Gastrocnemius medialis (tissue), 4 donors: ENCODE measurements around the gene PLRG1. TPM values are rescaled to one million over a fixed set of nuclear protein-coding genes. Genes with fewer than 3 reads are reported as not detected.
A peak's percentile ranks its signal among the peaks of the same experiment; 100 is the strongest.
"Not testable (repeated sequence)": the region's sequence is repeated elsewhere in the genome, so short reads cannot be mapped to it uniquely, and the experiment has no call there.

Experiments used
- ATAC-seq, 2 donors: fragments of 150-250 bp; one replicate each; pipeline ENCODE4 v1.9.1; 2016
- DNase-seq, 2 donors: peaks; one replicate each; pipeline ENCODE4 v3.0.0-alpha.2; 2019
- H3K27ac ChIP-seq, 4 donors: fragments of 200-600 bp; sonication (generic); 1 replicate in 1 of 4; 2 replicates in 3 of 4; pipeline ENCODE4 v1.5.1; 2016 to 2018; ENCODE audit warnings: mild to moderate bottlenecking in 2 of 4, moderate library complexity in 1 of 4
- H3K27me3 ChIP-seq, 3 donors: fragments of 200-600 bp; sonication (generic) in 2 of 3; 1 replicate in 1 of 3; 2 replicates in 2 of 3; pipeline versions ENCODE4 v1.5.1 to v1.6.0; 2016 to 2019; ENCODE audit warnings: mild to moderate bottlenecking in 1 of 3, moderate library complexity in 1 of 3
- H3K36me3 ChIP-seq, 2 donors: fragments of 200-600 bp; sonication (generic) in 1 of 2; one replicate each; pipeline ENCODE4 v1.5.1; 2017 to 2018
- H3K4me1 ChIP-seq, 2 donors: fragments of 200-600 bp; sonication (generic) in 1 of 2; one replicate each; pipeline ENCODE4 v1.5.1; 2016 to 2017; ENCODE audit warnings: mild to moderate bottlenecking in 2 of 2
- H3K4me3 ChIP-seq, 4 donors: fragments of 200-600 bp; sonication (generic) in 3 of 4; 1 replicate in 1 of 4; 2 replicates in 3 of 4; pipeline ENCODE4 v1.5.1; 2016 to 2019; ENCODE audit warnings: mild to moderate bottlenecking in 2 of 4
- H3K9me3 ChIP-seq, 3 donors: fragments of 200-600 bp; sonication (generic) in 2 of 3; 1 replicate in 1 of 3; 2 replicates in 2 of 3; pipeline ENCODE4 v1.5.1; 2016 to 2019
- CTCF ChIP-seq, 5 experiments: fragments of 450-650 bp in 3 of 5; fragments of 200-600 bp in 2 of 5; sonication (generic) in 2 of 5; IDR thresholded peaks in 4 of 5; conservative IDR thresholded peaks in 1 of 5; 1 replicate in 4 of 5; 2 replicates in 1 of 5; pipeline ENCODE4 v1.5.1; 2016 to 2019; ENCODE audit warnings: antibody characterized with exemption in 5 of 5, mild to moderate bottlenecking in 3 of 5, moderate library complexity in 3 of 5
- POLR2A ChIP-seq, 2 donors: fragments of 450-650 bp; IDR thresholded peaks; one replicate each; pipeline ENCODE4 v1.6.1; 2017; ENCODE audit warnings: antibody characterized with exemption in 2 of 2, mild to moderate bottlenecking in 2 of 2, moderate library complexity in 2 of 2
- in situ Hi-C, 4 donors: fragments of 200-750 bp; cut with MboI; loops; one replicate each; pipeline versions ENCODE4 v1.15.0 to v1.8.0; 2017; ENCODE audit warnings: low sequenced_read_pairs in 4 of 4
- intact Hi-C: fragments of 100-400 bp; cut with DNase I; formaldehyde crosslinking; loops from one replicate; pipeline ENCODE4 v1.15.1; 2023; ENCODE audit warnings: low total_unique reads
- total RNA-seq, 4 donors: library from RNA; depleted of rRNA; stranded (reverse); fragments of >200 nt; gene quantifications; one replicate each; pipeline versions ENCODE4 v1.1.0 to v1.2.3, GENCODE V29; 2016

PLRG1 gene
- total RNA-seq = 10 to 100 TPM; 30.7 to 41.3 (median 35.4) TPM

- peaks cover 7 to 23% of the 10 kb centered on the region in 2 donors for H3K36me3 ChIP-seq
- DNase-seq (peak; percentile 90 to 94), ATAC-seq (peak; percentile 95 to 97)
- peak within 1 kb of the TSS; percentile 66 to 97 (median 78) for H3K4me3 ChIP-seq
- H3K4me1 ChIP-seq = peaks cover 13 to 20% of the 10 kb centered on the region in 2 donors
- no peaks in the 10 kb centered on the region for H3K27me3 ChIP-seq
- peak within 1 kb of the TSS; percentile 82 to 84 (median 83) for H3K27ac ChIP-seq
- intact Hi-C loops (loop anchor here (5.0 kb wide), 1 partner anchor 72 kb away; no protein-coding TSS in a partner anchor), in situ Hi-C loops (loop anchor here (5.0 to 25.0 kb wide), 3 partner anchors 812 to 825 kb away; partner anchors contain the start of gene MAP9 (in 2 of the 4))
- no peaks in the 10 kb centered on the region for H3K9me3 ChIP-seq
- TF ChIP-seq CTCF (IDR thresholded peaks at IDR 0.05 in 4 of 5, conservative IDR thresholded peaks at IDR 0.05 in 1 of 5) (peak in 4 of 5 experiments; percentile 17 to 60 (median 48)), POLR2A (IDR thresholded peaks at IDR 0.05) (peak; percentile 56 to 63)
Observed at GRCh38 chr4:154549894-154550790, at the start of gene PLRG1. PLRG1 (minus strand) TSS chr4:154550400; CDS start chr4:154550308, 92 bp downstream.

- H3K27me3 ChIP-seq = no peaks in the 10 kb centered on the region
- DNase-seq = no peak
- ATAC-seq = no peak
- H3K9me3 ChIP-seq = no peaks in the 10 kb centered on the region
- intact Hi-C loops (no loop called here), in situ Hi-C loops (no loop called here)
- H3K4me3 ChIP-seq = no peak overlapping the region
- no peak overlapping the region for H3K27ac ChIP-seq
- TF ChIP-seq CTCF (IDR thresholded peaks at IDR 0.05 in 4 of 5, conservative IDR thresholded peaks at IDR 0.05 in 1 of 5) (no peak), POLR2A (IDR thresholded peaks at IDR 0.05) (no peak)
- no peaks in the 10 kb centered on the region for H3K4me1 ChIP-seq
- H3K36me3 ChIP-seq = no peaks in the 10 kb centered on the region
Observed at GRCh38 chr4:154597798-154598774, 47.9 kb upstream of the PLRG1 start.

- H3K4me3 ChIP-seq, in situ Hi-C loops, H3K9me3 ChIP-seq, intact Hi-C loops, DNase-seq, H3K4me1 ChIP-seq, ATAC-seq, H3K27me3 ChIP-seq, H3K27ac ChIP-seq, H3K36me3 ChIP-seq: not testable (repeated sequence)
Observed at GRCh38 chr4:154597281-154597680, 47.1 kb upstream of the PLRG1 start.

GRCh38 chr4:154595807-154596206 lies 45.6 kb upstream of the PLRG1 start:
- ATAC-seq (no peak), DNase-seq (no peak)
- no peak overlapping the region for H3K27ac ChIP-seq
- H3K4me3 ChIP-seq = no peak overlapping the region
- in situ Hi-C loops (no loop called here), intact Hi-C loops (no loop called here)
- H3K9me3 ChIP-seq = no peaks in the 10 kb centered on the region
- no peaks in the 10 kb centered on the region for H3K36me3 ChIP-seq
- H3K4me1 ChIP-seq = no peaks in the 10 kb centered on the region
- TF ChIP-seq POLR2A (IDR thresholded peaks at IDR 0.05) = no peak
- no peak for TF ChIP-seq CTCF (IDR thresholded peaks at IDR 0.05 in 4 of 5, conservative IDR thresholded peaks at IDR 0.05 in 1 of 5)
- H3K27me3 ChIP-seq = no peaks in the 10 kb centered on the region

GRCh38 chr4:154594343-154594742 lies 44.1 kb upstream of the PLRG1 start:
- H3K27ac ChIP-seq, H3K4me1 ChIP-seq, H3K27me3 ChIP-seq, ATAC-seq, in situ Hi-C loops, H3K36me3 ChIP-seq, DNase-seq, H3K9me3 ChIP-seq, H3K4me3 ChIP-seq, intact Hi-C loops: not testable (repeated sequence)
